ENCODE measurements around the gene NTRK3.

NTRK3 gene

GRCh38 chr15:88225461-88225860, 31.1 kb downstream of the NTRK3 start:
- no peak for DNase-seq

- no peak for DNase-seq
Measured at GRCh38 chr15:88223084-88223483, 33.5 kb downstream of the NTRK3 start.

GRCh38 chr15:88221836-88222235, 34.7 kb downstream of the NTRK3 start:
- no peak for DNase-seq

DNA sequence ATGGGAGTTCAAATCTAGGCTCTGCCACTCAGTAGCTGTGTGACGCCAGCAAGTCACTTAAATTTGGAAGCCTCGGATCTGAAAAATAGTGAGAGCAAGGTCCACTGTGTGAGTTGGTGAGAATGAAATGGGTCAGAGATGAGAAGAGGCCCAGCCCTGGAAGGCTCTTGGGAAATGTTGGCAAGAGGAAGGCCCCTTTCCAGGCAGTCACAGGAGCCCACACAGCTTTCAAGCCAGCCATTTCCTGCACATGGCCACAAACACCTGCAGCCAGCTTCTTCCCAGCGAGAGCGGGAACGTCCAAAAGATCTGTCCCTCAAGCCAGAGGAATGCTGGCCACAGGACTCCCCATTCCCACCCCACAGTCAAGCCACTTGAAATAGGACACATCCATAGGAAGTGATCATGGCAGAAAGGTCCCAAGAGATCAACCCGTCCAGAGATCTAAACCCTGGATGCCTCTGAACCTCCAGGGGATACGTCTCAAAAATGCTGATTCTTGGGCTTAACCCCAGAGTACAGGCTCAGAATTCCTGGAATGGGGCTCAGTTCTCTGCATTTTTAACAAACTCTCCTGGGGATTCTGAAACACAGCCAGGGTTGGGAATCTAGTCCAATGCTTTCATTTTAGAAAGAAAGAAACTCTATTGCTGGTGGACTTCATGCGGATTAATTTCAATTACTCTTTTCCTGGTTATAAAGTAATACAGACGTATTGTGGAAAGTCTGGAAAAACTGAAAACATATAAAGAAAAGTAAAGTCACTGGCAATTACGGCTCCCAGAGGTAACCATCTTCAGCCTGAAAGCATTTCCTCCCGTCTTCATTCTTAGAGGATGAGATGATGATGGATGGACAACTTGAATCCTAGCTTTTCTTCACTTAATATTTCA, 35.9 kb downstream of the NTRK3 start:
- DNase-seq, result no peak

DNA sequence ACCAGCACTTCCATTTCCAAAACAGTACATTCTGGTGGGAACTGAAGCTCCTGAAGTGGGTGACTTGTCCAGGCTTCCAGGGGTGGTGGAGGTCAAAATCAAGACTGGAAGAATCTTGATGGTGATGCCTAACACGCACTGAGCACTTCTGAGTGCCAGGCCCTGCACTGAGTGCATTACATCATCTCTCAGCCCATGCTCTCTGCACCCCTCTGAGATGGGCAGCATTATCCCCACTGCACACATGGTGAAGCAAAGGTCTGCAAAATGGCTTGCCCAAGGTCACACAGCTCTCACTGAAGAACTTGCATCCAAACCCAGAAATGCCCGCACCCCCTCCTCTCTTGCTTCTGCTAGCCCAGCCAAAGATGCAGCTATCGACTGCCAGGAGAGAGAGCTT, 36.9 kb downstream of the NTRK3 start:
- no peak for DNase-seq

DNA sequence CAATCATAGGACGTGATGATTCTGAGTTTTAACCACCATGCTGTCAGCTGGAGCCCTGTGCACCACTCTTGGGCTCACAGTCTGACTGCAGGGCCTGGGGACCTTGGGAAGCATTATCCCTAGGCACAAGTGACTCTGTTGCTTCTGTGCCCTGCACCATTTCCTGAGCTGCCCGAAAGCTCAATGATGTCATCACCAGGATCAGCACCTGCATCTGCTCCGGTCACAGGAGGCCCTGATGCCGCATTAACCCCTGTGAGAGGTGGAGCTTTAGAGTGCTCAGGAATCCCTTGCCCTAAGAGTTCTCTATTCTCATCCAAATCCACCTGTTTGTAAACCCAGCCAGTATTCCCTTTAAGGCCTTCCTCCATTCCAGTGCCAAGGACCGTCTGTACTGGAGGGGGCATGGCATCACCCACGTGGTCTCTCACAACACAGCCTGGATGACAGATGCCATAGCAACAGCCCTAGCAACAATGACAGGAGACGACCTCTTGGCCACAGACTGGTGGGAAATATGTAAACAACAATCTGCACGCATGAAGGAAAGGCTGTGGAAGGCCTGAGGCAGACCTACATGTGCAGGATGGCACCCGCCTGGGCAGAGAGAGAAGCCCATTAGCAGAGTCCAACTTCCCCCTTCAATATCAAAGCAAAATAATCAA, 37.9 kb downstream of the NTRK3 start:
- DNase-seq, result no peak

- no peak for DNase-seq
Measured at GRCh38 chr15:88215066-88215648, 41.4 kb downstream of the NTRK3 start.

- DNase-seq, result no peak
Measured at GRCh38 chr15:88209111-88209510, 47.4 kb downstream of the NTRK3 start.

DNA sequence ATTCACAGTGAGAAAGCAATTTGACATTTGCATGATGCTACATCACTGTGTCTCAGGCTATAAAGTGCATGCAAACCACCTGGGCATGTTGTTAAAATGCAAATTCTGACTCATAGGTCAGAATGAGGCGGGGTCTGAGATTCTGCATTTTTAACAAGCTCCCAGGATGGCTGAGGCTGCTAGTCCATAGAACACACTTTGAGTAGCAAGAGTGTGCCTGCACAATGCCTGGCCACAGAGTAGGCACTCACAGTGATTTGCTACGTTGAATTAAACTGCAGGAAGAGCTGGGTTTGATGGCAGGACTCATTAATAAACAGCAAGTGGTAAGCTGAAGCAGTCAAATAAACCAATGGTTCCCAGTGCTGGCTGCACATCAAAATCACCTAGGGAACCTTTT, 48.1 kb downstream of the NTRK3 start:
- no peak for DNase-seq

- no peak for DNase-seq
Measured at GRCh38 chr15:88207565-88207964, 49.0 kb downstream of the NTRK3 start.

DNA sequence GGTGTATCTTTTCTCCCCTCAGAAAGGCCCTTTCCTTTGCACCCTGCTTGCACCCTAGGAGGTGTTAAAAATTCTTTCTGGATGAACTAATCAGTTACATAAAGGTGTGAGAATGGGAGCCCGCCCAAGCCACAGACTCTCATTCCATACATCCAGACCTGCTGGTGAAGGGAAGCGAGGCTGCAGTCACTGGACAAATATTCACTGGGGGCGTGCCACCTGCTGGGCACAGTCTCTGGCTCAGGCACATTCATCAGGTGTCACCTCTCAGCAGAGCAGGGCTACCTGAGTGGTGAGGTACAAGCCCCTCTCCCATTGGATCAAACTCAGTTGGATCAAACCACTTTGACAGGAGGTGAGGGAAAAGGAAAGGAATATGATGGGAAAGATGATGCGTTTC, 52.0 kb downstream of the NTRK3 start:
- no peak for DNase-seq

DNA sequence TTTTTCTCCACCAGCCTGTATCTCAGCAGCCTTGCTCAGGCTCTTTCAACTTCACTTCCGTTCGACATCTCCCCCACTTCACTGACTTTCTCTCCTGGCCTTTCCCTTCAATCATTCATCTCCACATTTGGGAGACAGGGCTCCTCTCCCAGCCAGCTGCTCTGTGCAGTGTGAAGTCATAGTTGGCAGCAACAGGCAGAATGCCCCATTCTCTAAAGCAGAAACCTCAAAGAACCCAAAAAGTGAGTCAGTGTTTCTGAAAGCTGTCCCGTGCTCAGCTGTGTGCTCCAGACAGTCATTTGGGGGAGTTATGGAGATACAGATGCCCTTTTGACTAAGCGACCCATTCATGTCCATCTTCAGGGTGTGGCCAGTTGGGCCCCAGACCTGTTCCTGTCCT, 54.3 kb downstream of the NTRK3 start:
- DNase-seq, result no peak

- no peak for DNase-seq
Measured at GRCh38 chr15:88201207-88201606, 55.3 kb downstream of the NTRK3 start.

- DNase-seq, result no peak
Measured at GRCh38 chr15:88196961-88197360, 59.6 kb downstream of the NTRK3 start.

DNA sequence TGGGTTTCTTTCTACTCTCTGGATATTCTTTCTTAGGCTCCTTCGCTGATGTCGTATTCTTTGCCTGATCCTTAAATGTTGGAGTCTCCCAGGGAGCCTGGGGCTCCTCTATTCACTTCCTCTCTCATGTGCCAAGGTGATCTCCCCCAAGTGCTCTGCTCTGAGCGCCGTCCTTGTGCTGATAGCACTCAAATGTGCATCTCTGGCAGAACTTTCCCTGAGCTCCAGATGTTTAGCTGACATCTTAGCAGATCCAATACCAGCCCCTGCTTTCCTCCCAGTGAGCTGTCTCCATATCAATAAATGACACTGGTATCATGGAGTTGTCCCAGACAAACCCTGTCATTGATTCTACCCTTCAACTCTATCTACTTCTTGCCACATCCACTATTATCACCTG, 62.4 kb downstream of the NTRK3 start:
- DNase-seq, result no peak

GRCh38 chr15:88193415-88193814, 63.1 kb downstream of the NTRK3 start:
- DNase-seq, result no peak

- no peak for DNase-seq
Measured at GRCh38 chr15:88191812-88192165, 64.8 kb downstream of the NTRK3 start.

DNA sequence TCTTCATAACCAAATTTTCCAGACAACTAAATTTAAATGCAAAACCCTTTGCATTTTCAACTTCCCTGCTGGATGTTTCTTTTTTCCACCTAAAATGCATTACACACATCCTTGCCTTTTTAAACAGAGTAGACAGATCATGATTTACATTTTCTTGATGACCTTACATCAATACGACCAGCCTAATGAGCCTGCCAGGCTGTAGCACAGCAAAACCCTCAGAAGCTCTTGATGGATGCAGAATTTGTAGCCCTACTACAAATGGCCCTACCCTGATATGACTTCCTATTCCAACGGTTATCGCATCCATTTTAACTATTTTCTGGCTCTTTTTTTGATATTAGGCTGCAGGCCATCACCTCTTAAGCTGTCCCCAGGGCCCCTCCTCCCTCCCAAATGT, 66.3 kb downstream of the NTRK3 start:
- DNase-seq, result no peak

DNA sequence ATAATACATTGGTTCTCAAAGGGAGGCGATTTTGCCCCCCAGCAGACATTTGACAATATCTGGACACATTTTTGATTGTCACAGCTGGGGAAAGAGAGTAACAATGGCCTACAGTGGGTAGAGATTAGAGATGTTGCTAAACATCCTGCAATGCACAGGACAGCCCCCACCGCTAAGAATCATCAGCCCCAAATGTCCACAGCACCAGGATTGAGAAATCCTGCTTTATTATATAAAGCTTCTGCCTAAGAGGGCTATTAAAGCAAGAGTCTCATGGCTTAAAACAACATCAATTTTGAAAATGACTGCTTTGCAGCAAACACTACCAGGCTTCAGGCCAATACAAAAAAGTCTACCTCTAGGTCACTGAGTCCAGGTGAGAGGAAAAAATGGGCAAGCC, 68.2 kb downstream of the NTRK3 start:
- no peak for DNase-seq

GRCh38 chr15:88187195-88187594, 69.3 kb downstream of the NTRK3 start:
- DNase-seq, result no peak

- DNase-seq, result no peak
Measured at GRCh38 chr15:88185584-88185983, 71.0 kb downstream of the NTRK3 start.

- no peak for DNase-seq
Measured at GRCh38 chr15:88181613-88182012, 74.9 kb downstream of the NTRK3 start.

GRCh38 chr15:88179562-88179961, 77.0 kb downstream of the NTRK3 start:
- DNase-seq, result no peak

- DNase-seq, result no peak
Measured at GRCh38 chr15:88178631-88179030, 77.9 kb downstream of the NTRK3 start.

All from activated CD4-positive, alpha-beta T cell treated with anti-CD3 and anti-CD28 coated beads for 1 hour (primary cell).